ENCODE results near the gene ZFYVE28. TPM values are rescaled to one million over a fixed set of nuclear protein-coding genes. Genes with fewer than 3 reads are reported as not detected.

ZFYVE28 gene
- total RNA-seq, 1 donor from 2014 or later: 2.0 TPM

DNA sequence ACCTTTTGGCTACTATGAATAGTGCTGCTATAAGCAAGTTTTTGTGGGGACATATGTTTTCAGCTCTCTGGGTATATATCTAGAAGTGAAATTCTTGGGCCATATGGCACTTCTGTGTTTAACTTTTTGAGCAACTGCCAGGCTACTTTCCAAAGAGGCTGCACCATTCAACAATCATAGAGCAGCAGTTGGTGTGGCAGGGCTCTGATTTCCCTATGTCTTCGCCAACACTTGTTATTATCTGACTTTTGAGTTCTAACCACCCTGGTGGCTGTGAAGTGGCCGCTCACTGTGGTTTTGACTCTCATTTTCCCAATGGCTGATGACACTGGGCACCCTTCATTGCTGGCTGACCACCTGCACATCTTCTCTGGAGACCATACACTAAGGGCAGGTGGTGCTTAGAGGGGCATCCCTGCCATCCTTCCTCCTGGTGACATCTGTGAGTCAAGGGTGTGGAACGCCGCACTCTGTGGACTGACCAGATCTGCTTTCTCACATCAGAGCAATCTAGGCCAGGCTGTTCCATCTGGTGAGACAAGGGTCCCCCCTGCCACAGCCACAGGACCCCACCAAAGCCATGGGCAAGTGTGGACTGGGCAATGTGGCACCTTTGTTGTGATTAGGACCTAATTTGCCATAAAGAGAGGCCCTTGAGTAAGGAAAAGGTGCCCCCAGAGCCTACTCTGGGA, 49.6 kb downstream of the ZFYVE28 start:
- DNase-seq (ENCODE audit: low read depth): no peak
- TF ChIP-seq, protein P1, sequence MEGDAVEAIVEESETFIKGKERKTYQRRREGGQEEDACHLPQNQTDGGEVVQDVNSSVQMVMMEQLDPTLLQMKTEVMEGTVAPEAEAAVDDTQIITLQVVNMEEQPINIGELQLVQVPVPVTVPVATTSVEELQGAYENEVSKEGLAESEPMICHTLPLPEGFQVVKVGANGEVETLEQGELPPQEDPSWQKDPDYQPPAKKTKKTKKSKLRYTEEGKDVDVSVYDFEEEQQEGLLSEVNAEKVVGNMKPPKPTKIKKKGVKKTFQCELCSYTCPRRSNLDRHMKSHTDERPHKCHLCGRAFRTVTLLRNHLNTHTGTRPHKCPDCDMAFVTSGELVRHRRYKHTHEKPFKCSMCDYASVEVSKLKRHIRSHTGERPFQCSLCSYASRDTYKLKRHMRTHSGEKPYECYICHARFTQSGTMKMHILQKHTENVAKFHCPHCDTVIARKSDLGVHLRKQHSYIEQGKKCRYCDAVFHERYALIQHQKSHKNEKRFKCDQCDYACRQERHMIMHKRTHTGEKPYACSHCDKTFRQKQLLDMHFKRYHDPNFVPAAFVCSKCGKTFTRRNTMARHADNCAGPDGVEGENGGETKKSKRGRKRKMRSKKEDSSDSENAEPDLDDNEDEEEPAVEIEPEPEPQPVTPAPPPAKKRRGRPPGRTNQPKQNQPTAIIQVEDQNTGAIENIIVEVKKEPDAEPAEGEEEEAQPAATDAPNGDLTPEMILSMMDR (IDR thresholded peaks at IDR 0.05; ENCODE audit: insufficient read depth, low read length, poor library complexity, severe bottlenecking): no peak
- Histone ChIP-seq H3K27me3 (ENCODE audit: control insufficient read depth, insufficient read depth, low read length) (peaks cover 10% of the 10 kb centered on the region), H3K4me3 (ENCODE audit: low read depth, low read length) (no peak overlapping the region), H3K36me3 (ENCODE audit: control insufficient read depth, insufficient read depth, low read length) (no peaks in the 10 kb centered on the region)

DNA sequence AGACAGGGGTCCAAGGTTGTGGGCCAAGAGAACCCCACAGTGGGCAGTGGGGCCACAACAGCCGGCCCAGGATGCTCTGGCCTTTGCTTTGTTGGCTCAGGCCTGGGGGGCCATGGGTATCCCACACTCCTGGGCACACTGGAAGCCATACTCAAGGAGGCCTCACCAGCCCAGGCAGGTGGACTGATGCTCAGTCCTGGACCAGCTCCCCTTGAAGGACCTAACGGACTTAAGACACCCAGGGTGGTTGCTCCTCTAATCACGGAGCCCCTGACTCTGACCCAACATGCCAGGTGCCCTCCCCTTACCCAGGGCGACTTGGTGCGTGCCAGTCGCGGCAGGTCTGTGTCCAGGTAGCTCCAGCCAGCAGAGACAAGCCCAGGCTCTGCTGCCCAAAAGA, 50.8 kb downstream of the ZFYVE28 start:
- Histone ChIP-seq H3K27me3 (ENCODE audit: control insufficient read depth, insufficient read depth, low read length) (peaks cover 10% of the 10 kb centered on the region), H3K36me3 (ENCODE audit: control insufficient read depth, insufficient read depth, low read length) (no peaks in the 10 kb centered on the region), H3K4me3 (ENCODE audit: low read depth, low read length) (no peak overlapping the region)
- TF ChIP-seq, protein P1 (IDR thresholded peaks at IDR 0.05; ENCODE audit: insufficient read depth, low read length, poor library complexity, severe bottlenecking): no peak
- DNase-seq (ENCODE audit: low read depth): no peak

DNA sequence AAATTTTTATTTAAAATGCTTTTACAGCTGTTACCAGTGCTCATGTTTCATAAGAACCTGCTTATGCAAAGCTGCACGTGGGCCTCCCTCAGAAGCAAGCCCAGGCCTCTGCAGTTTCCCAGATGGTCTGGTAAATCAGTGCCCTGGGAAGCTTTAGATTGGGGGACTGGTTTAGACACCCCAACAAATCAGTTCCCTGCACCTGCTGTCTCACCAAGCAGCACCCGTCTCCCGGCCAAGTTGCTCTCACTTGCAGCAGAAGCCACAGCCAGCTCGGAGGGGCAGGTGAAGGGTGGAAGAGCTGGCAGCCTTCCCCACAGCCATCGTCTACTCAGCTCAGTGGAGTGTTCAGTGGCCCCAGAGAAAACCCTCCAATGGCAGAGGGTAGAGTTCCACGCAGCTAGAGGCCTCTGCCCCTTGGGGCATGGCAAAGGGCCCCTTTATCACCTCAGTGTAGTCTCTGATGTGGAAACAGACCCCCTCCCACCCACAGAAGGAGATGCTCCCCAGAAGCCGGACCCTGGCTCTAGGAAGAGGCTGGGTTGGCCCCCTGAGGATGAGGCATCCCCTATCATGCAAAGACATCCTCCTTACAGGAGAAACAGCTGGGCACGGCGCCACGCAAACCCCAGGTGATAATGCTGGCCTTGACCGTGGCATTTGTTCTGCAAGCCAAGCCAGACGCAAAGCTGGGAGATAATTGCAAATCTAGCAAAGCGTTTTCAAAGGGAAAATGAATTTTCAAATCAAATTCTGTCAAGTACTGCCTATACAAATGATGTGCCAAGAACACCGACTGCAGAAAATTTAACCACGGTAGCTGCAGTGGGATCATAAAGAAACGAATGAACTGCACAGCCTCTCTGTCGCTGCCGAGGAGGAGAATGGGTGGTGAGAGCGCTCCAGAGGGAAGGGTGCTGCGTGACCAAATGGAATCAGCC, 51.9 kb downstream of the ZFYVE28 start:
- Histone ChIP-seq H3K4me3 (ENCODE audit: low read depth, low read length) (no peak overlapping the region), H3K27me3 (ENCODE audit: control insufficient read depth, insufficient read depth, low read length) (peaks cover 14% of the 10 kb centered on the region), H3K36me3 (ENCODE audit: control insufficient read depth, insufficient read depth, low read length) (no peaks in the 10 kb centered on the region)
- DNase-seq (ENCODE audit: low read depth): no peak
- TF ChIP-seq, protein P1 (IDR thresholded peaks at IDR 0.05; ENCODE audit: insufficient read depth, low read length, poor library complexity, severe bottlenecking): no peak

DNA sequence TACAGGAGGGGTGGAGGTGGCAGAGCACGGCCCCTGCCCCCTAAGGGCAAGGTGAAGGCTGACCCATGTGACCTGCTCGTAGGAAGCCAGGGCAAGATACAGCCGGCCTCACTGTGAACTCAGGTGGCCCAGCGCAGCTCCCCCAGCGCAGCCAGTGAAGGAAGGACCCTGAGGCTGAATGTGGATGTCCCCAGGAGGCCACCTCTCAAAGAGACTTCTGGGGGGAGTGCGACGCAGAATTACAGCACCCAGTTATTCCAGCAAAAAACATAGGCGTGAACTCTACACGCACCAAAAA, 52.6 kb downstream of the ZFYVE28 start:
- Histone ChIP-seq H3K27me3 (ENCODE audit: control insufficient read depth, insufficient read depth, low read length) (peaks cover 16% of the 10 kb centered on the region), H3K36me3 (ENCODE audit: control insufficient read depth, insufficient read depth, low read length) (no peaks in the 10 kb centered on the region), H3K4me3 (ENCODE audit: low read depth, low read length) (no peak overlapping the region)
- no peak for DNase-seq (ENCODE audit: low read depth)
- TF ChIP-seq, protein P1 (IDR thresholded peaks at IDR 0.05; ENCODE audit: insufficient read depth, low read length, poor library complexity, severe bottlenecking): no peak

DNA sequence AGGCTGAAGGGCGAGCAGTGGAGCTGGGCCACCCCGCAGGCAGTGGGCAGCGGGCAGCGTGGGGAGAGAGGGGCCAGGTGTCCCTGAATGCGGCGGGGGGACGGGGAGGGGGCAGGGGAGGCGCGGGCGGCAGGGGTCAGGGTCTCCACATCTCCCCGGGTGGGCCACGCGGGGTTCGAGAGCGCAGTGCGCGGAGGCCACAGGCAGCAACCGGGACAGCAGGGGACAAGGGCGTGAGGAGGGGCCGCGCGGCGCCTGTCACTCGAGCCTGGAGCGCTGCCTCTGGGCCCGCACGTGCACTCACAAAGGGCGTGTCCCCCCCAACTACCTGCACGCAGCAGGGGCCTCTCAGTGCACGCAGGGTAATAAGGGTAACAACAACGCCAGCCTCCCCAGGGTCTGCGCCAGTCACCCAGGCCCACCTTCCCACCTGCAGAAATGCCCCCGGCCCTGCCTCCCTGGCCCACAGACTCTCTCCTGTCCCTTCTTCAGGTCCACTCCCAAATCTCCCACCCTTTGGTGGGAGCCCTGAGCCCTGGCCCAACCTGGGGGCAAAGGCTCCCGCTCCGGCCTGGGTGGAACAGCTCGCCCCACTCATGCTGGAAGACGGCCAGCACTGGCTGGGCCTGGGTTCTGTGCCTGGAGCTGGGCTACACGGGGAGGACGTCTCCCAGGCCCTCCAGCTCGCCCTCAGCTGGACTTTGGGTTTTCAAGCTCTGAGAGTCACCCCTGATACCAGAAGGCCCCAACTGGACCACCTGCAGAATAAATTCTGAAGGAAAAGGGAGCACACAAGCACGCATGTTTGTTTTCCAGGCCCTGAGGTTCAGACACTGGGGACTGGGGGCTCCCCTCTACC, 53.2 kb downstream of the ZFYVE28 start:
- Histone ChIP-seq H3K27me3 (ENCODE audit: control insufficient read depth, insufficient read depth, low read length) (peaks cover 16% of the 10 kb centered on the region), H3K36me3 (ENCODE audit: control insufficient read depth, insufficient read depth, low read length) (no peaks in the 10 kb centered on the region), H3K4me3 (ENCODE audit: low read depth, low read length) (peak overlapping the region; percentile 45)
- TF ChIP-seq, protein P1 (IDR thresholded peaks at IDR 0.05; ENCODE audit: insufficient read depth, low read length, poor library complexity, severe bottlenecking): no peak
- no peak for DNase-seq (ENCODE audit: low read depth)

All from kidney epithelial cell (primary cell).